ENCODE measurements around the gene SORBS2. TPM values are rescaled to one million over a fixed set of nuclear protein-coding genes. Genes with fewer than 3 reads are reported as not detected.

The SORBS2 gene
- total RNA-seq, 4 donors from 2014 or later = 21.5 to 103 (median 64.8) TPM

- TF ChIP-seq CTCF (IDR thresholded peaks at IDR 0.05) = no peak
- no peak for DNase-seq (ENCODE audit: low spot score)
- no peak for ATAC-seq (ENCODE audit: low FRiP score)
Observed at GRCh38 chr4:185734214-185734613, 77.8 kb downstream of the SORBS2 start.

GRCh38 chr4:185730849-185731608 is 81.0 kb downstream of the SORBS2 start:
- peak; percentile 60 for ATAC-seq (ENCODE audit: low FRiP score)
- DNase-seq (ENCODE audit: low spot score) = no peak
- no peak for TF ChIP-seq CTCF (IDR thresholded peaks at IDR 0.05)

- TF ChIP-seq CTCF (IDR thresholded peaks at IDR 0.05) = no peak
- no peak for ATAC-seq (ENCODE audit: low FRiP score)
Observed at GRCh38 chr4:185730387-185730786, 81.6 kb downstream of the SORBS2 start.

DNA sequence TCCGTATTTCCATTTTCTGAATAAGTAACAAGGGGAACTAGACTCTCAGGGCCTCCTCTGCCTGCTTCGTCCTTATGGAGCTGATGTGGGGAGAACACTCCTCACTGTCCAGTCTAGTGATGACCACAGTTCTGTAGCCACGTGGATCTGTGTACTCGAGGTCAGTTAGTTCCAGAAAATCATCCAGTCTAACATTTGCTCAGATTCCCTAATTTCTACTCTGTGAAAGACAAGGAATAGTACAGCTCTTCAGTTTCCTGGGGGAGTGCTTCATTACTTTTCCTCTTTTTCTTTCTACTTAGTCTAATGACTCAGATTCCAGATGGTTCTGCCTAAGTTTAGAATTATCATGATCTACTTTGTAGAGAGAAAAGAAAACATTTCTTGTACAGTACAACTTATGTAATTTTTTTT is 82.6 kb downstream of the SORBS2 start:
- ATAC-seq (ENCODE audit: low FRiP score) = no peak
- no peak for TF ChIP-seq CTCF (IDR thresholded peaks at IDR 0.05)
- DNase-seq (ENCODE audit: low spot score) = no peak

More at GRCh38 chr4:185730387-185730786, 81.6 kb downstream of the SORBS2 start:
- DNase-seq (ENCODE audit: low spot score) = no peak

GRCh38 chr4:185728893-185729292 is 83.1 kb downstream of the SORBS2 start:
- TF ChIP-seq CTCF (IDR thresholded peaks at IDR 0.05) = no peak
- ATAC-seq (ENCODE audit: low FRiP score) (no peak), DNase-seq (ENCODE audit: low spot score) (no peak)

DNA sequence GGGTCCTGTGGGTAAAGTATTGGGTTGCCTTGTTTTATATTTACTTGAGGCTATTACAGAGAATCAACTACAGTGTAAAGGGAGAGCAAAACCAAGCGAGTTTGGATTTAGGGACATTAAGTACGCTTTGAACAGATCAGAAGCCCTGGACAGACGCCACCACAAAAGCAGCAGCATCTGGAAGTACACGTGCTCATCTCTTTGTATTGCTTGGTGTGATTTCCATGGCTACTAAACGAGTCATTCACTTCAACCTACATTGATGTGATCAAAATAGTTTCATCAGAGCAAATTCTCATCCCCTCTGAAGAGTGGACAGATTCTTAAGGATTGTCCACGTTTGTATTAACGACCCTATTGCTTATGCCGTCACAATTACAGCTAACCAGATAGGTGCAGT is 85.1 kb downstream of the SORBS2 start:
- DNase-seq (ENCODE audit: low spot score) (no peak), ATAC-seq (ENCODE audit: low FRiP score) (no peak)
- no peak for TF ChIP-seq CTCF (IDR thresholded peaks at IDR 0.05)

- peak; percentile 35 for ATAC-seq (ENCODE audit: low FRiP score)
- no peak for DNase-seq (ENCODE audit: low spot score)
- TF ChIP-seq CTCF (IDR thresholded peaks at IDR 0.05) = no peak
Observed at GRCh38 chr4:185723631-185724260, 88.2 kb downstream of the SORBS2 start.
